Tibial artery (tissue), 4 donors: Measurements from ENCODE around the gene PLEKHD1.
A peak's percentile ranks its signal among the peaks of the same experiment; 100 is the strongest.

Source experiments
- DNase-seq, 2 donors: peaks; one replicate each; pipeline ENCODE4 v3.0.0-alpha.2; 2019
- H3K27ac ChIP-seq, 2 donors: fragments of 200-600 bp; sonication (generic) in 1 of 2; 1 replicate in 1 of 2; 2 replicates in 1 of 2; pipeline ENCODE4 v1.5.1; 2018 to 2019; ENCODE audit warnings: mild to moderate bottlenecking in 1 of 2
- H3K27me3 ChIP-seq, 2 donors: fragments of 200-600 bp; sonication (generic) in 1 of 2; one replicate each; pipeline versions ENCODE4 v1.5.1 to v1.6.0; 2016 to 2019
- H3K36me3 ChIP-seq, 3 donors: fragments of 200-600 bp; sonication (generic) in 2 of 3; one replicate each; pipeline ENCODE4 v1.5.1; 2016 to 2019; ENCODE audit warnings: mild to moderate bottlenecking in 2 of 3
- H3K4me1 ChIP-seq, 4 donors: fragments of 200-600 bp; sonication (generic) in 2 of 4; 1 replicate in 3 of 4; 2 replicates in 1 of 4; pipeline ENCODE4 v1.5.1; 2016 to 2019
- H3K4me3 ChIP-seq, 2 donors: fragments of 200-600 bp; sonication (generic) in 1 of 2; 1 replicate in 1 of 2; 2 replicates in 1 of 2; pipeline ENCODE4 v1.5.1; 2018 to 2019; ENCODE audit warnings: mild to moderate bottlenecking in 2 of 2
- H3K9me3 ChIP-seq, 3 donors: fragments of 200-600 bp; sonication (generic) in 1 of 3; one replicate each; pipeline ENCODE4 v1.5.1; 2016 to 2019
- intact Hi-C: fragments of 100-400 bp; cut with DNase I; formaldehyde crosslinking; loops from one replicate; pipeline ENCODE4 v1.15.0; 2023; ENCODE audit warnings: low total_unique reads
- TF ChIP-seq, protein P1 (sequence below), 2 experiments: fragments of 200-600 bp in 1 of 2; fragments of 450-650 bp in 1 of 2; IDR thresholded peaks; one replicate each; pipeline ENCODE4 v1.5.1; 2017 to 2019; ENCODE audit warnings: antibody characterized with exemption in 2 of 2, mild to moderate bottlenecking in 1 of 2, moderate library complexity in 1 of 2

Gene PLEKHD1

GRCh38 chr14:69451941-69452340 is 32.6 kb upstream of the PLEKHD1 start:
- Histone ChIP-seq H3K27ac (no peak overlapping the region), H3K9me3 (no peaks in the 10 kb centered on the region), H3K4me3 (no peak overlapping the region), H3K27me3 (no peaks in the 10 kb centered on the region), H3K4me1 (no peaks in the 10 kb centered on the region), H3K36me3 (peaks cover 12 to 22% (median 12%) of the 10 kb centered on the region in 3 donors)
- no peak for DNase-seq
- TF ChIP-seq, protein P1, sequence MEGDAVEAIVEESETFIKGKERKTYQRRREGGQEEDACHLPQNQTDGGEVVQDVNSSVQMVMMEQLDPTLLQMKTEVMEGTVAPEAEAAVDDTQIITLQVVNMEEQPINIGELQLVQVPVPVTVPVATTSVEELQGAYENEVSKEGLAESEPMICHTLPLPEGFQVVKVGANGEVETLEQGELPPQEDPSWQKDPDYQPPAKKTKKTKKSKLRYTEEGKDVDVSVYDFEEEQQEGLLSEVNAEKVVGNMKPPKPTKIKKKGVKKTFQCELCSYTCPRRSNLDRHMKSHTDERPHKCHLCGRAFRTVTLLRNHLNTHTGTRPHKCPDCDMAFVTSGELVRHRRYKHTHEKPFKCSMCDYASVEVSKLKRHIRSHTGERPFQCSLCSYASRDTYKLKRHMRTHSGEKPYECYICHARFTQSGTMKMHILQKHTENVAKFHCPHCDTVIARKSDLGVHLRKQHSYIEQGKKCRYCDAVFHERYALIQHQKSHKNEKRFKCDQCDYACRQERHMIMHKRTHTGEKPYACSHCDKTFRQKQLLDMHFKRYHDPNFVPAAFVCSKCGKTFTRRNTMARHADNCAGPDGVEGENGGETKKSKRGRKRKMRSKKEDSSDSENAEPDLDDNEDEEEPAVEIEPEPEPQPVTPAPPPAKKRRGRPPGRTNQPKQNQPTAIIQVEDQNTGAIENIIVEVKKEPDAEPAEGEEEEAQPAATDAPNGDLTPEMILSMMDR (IDR thresholded peaks at IDR 0.05), result no peak
- intact Hi-C loops, result no loop called here

DNA sequence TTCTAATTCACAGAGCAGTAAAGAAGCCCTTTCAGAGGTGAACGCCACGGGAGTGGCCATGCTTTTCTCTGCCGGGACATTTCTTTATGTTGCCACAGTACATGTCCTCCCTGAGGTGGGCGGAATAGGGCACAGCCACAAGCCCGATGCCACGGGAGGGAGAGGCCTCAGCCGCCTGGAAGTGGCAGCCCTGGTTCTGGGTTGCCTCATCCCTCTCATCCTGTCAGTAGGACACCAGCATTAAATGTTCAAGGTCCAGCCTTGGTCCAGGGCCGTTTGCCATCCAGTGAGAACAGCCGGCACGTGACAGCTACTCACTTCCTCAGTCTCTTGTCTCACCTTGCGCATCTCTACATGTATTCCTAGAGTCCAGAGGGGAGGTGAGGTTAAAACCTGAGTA is 26.2 kb upstream of the PLEKHD1 start:
- TF ChIP-seq, protein P1 (IDR thresholded peaks at IDR 0.05), result no peak
- H3K27me3 ChIP-seq, result no peaks in the 10 kb centered on the region
- intact Hi-C loops, result no loop called here
- no peak for DNase-seq
- peaks cover 27 to 44% (median 27%) of the 10 kb centered on the region in 3 donors for H3K36me3 ChIP-seq
- no peak overlapping the region for H3K27ac ChIP-seq
- no peak overlapping the region for H3K4me3 ChIP-seq
- H3K9me3 ChIP-seq, result no peaks in the 10 kb centered on the region
- H3K4me1 ChIP-seq, result no peaks in the 10 kb centered on the region

DNA sequence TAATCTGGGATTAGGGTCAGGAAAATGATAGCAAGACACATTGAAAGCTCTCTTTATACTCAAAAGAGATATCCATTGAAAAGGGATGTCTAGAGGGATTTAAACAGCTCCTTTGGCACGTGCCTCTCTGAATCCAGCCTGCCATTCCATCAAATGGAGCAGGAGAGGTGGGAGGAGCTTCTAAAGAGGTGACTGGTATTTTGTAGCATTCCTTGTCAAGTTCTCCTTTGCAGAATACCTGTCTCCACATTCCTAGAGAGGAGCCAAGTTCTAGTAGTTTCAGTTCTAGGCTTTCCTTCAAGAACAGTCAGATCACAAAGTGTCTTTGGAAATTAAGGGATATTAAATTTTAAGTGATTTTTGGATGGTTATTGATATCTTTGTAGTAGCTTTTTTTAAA is 25.4 kb upstream of the PLEKHD1 start:
- no peaks in the 10 kb centered on the region for H3K27me3 ChIP-seq
- no peak for DNase-seq
- peaks cover 27 to 44% (median 27%) of the 10 kb centered on the region in 3 donors for H3K36me3 ChIP-seq
- H3K9me3 ChIP-seq, result no peaks in the 10 kb centered on the region
- intact Hi-C loops, result no loop called here
- H3K27ac ChIP-seq, result no peak overlapping the region
- H3K4me3 ChIP-seq, result no peak overlapping the region
- no peaks in the 10 kb centered on the region for H3K4me1 ChIP-seq
- TF ChIP-seq, protein P1 (IDR thresholded peaks at IDR 0.05), result no peak

DNA sequence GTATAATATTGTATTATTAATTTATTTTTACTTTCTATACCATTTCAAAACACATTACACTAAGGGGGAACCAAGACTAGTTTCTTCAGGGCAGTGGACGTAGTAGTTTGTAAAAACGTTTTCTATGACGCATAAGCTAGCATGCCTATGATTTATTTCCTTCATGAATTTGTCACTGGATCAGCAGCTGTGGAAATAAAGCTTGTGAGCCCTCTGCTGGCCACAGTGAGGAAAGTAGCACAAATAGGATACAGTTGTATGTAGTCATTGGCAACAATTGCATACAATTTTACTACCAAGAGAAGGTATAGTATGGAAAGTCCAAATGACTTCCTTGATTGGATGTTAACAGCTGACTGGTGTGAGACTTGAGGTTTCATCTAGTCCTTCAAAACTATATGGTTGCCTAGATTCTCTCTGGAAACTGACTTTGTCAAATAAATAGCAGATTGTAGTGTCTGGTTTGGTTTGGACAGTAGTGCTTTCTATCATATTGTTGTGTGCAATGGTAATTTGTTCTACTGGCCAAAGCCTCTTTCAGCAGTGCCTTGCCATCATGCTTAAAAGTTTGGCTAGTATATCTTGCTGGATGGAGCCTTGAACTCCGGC is 24.3 kb upstream of the PLEKHD1 start:
- DNase-seq, result peak; percentile 67 to 77
- TF ChIP-seq, protein P1 (IDR thresholded peaks at IDR 0.05), result peak; percentile 72 to 89
- H3K36me3 ChIP-seq, result peaks cover 27 to 44% (median 27%) of the 10 kb centered on the region in 3 donors
- H3K27ac ChIP-seq, result no peak overlapping the region
- H3K27me3 ChIP-seq, result no peaks in the 10 kb centered on the region
- no peak overlapping the region for H3K4me3 ChIP-seq
- H3K4me1 ChIP-seq, result no peaks in the 10 kb centered on the region
- H3K9me3 ChIP-seq, result no peaks in the 10 kb centered on the region
- intact Hi-C loops, result loop anchor here (2.0 kb wide), 1 partner anchor 217 kb away; no protein-coding TSS in a partner anchor

DNA sequence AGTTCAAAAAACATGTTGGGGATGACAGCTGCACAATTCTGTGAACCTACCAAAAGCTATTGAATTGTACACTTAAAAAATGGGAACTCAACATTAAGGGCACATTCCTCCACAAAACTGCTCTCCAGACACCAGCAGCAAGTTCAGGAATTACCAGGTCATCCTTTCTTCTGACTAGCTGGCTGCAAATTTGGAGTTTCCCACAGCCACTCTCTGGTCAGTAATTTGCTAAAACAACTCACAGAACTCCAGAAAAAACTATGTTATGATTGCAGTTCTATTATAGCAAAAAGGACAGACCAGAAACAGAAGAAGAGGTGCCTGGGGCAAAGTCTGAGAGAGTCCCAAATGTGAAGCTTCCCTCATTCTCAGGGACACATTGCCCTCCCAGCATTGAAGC is 20.1 kb upstream of the PLEKHD1 start:
- no peaks in the 10 kb centered on the region for H3K4me1 ChIP-seq
- H3K9me3 ChIP-seq, result no peaks in the 10 kb centered on the region
- intact Hi-C loops, result no loop called here
- no peaks in the 10 kb centered on the region for H3K27me3 ChIP-seq
- no peak overlapping the region for H3K27ac ChIP-seq
- H3K4me3 ChIP-seq, result no peak overlapping the region
- TF ChIP-seq, protein P1 (IDR thresholded peaks at IDR 0.05), result no peak
- H3K36me3 ChIP-seq, result peaks cover 0 to 7% (median 7%) of the 10 kb centered on the region in 3 donors
- no peak for DNase-seq
